Testis (tissue), 3 donors: Measurements from ENCODE around the gene ATP5F1E. TPM values are rescaled to one million over a fixed set of nuclear protein-coding genes. Genes with fewer than 3 reads are reported as not detected.

Experiments used
- DNase-seq: peaks from one replicate; pipeline ENCODE4 v3.0.0-alpha.2; 2019
- H3K27ac ChIP-seq, 2 donors: fragments of 200-600 bp; sonication (generic); one replicate each; pipeline ENCODE4 v1.5.1; 2019
- H3K27me3 ChIP-seq: fragments of 200-600 bp; sonication (generic); one replicate; pipeline ENCODE4 v1.5.1; 2019
- H3K36me3 ChIP-seq: fragments of 200-600 bp; sonication (generic); one replicate; pipeline ENCODE4 v1.5.1; 2017; ENCODE audit warnings: low read depth; ENCODE audit errors: missing control alignments
- H3K4me1 ChIP-seq: fragments of 200-600 bp; sonication (generic); one replicate; pipeline ENCODE4 v1.5.1; 2019
- H3K4me3 ChIP-seq, 2 donors: fragments of 200-600 bp; sonication (generic); one replicate each; pipeline ENCODE4 v1.5.1; 2017 to 2019
- H3K9me3 ChIP-seq: fragments of 200-600 bp; sonication (generic); one replicate; pipeline ENCODE4 v1.5.1; 2017
- CTCF ChIP-seq, 3 experiments: fragments of 450-650 bp in 2 of 3; fragments of 200-600 bp in 1 of 3; sonication (generic) in 1 of 3; IDR thresholded peaks; one replicate each; pipeline ENCODE4 v1.5.1; 2016 to 2019; ENCODE audit warnings: antibody characterized with exemption in 3 of 3, mild to moderate bottlenecking in 2 of 3, moderate library complexity in 1 of 3
- POLR2A ChIP-seq: fragments of 450-650 bp; IDR thresholded peaks from one replicate; pipeline ENCODE4 v1.6.1; 2017; ENCODE audit warnings: antibody characterized with exemption, mild to moderate bottlenecking, moderate library complexity
- WGBS, 2 donors: methylation state at CpG; one replicate each; pipeline ENCODE4 v1.1.5; 2018; 5-methylcytosine and 5-hydroxymethylcytosine counted together
- intact Hi-C: fragments of 100-400 bp; cut with DNase I; formaldehyde crosslinking; loops from one replicate; pipeline ENCODE4 v1.15.1; 2023; ENCODE audit warnings: low total_unique reads
- polyA plus RNA-seq: library from polyadenylated mRNA; stranded (reverse); fragments of 350-450 nt; fragmentation: Illumina TruSeq; extraction: RNeasy Lipid Tissue Mini Kit (QIAGEN cat#74804); gene quantifications from one replicate; pipeline ENCODE4 v1.2.3, GENCODE V29; 2014; ENCODE audit warnings: low read depth, low replicate concordance; ENCODE audit not compliant: insufficient read depth
- total RNA-seq, 2 donors: library from RNA; depleted of rRNA; stranded (reverse); fragments of >200 nt; gene quantifications; one replicate each; pipeline ENCODE4 v1.2.3, GENCODE V29; 2016

Gene ATP5F1E
- total and polyA plus RNA-seq, 3 donors from 2014 or later: 24.6 to 76.0 (median 25.5) TPM

GRCh38 chr20:58993332-58994248 lies 38.5 kb downstream of the ATP5F1E start:
- no peaks in the 10 kb centered on the region for H3K4me1 ChIP-seq
- TF ChIP-seq CTCF (IDR thresholded peaks at IDR 0.05): no peak
- intact Hi-C loops: no loop called here
- H3K9me3 ChIP-seq: no peaks in the 10 kb centered on the region
- H3K4me3 ChIP-seq: no peak overlapping the region
- no peak overlapping the region for H3K27ac ChIP-seq
- H3K27me3 ChIP-seq: no peaks in the 10 kb centered on the region
- no peak for DNase-seq
- H3K36me3 ChIP-seq: no peaks in the 10 kb centered on the region
- 87 to 91% methylated on average over 23 of the region's 23 CpGs for WGBS, 2 donors

- Histone ChIP-seq H3K36me3 (no peaks in the 10 kb centered on the region), H3K27me3 (no peaks in the 10 kb centered on the region), H3K4me1 (no peaks in the 10 kb centered on the region), H3K9me3 (no peaks in the 10 kb centered on the region), H3K4me3 (no peak overlapping the region), H3K27ac (no peak overlapping the region)
- no peak for DNase-seq
- whole genome bisulfite sequencing, 2 donors: 90 to 95% methylated on average over 3 of the region's 3 CpGs
- TF ChIP-seq POLR2A: no peak
- TF ChIP-seq CTCF (IDR thresholded peaks at IDR 0.05): no peak
- intact Hi-C loops: no loop called here
Measured at GRCh38 chr20:58992911-58993310, 39.2 kb downstream of the ATP5F1E start.

- intact Hi-C loops: no loop called here
- 68 to 75% methylated on average over 9 of the region's 9 CpGs for WGBS, 2 donors
- H3K9me3 ChIP-seq: no peaks in the 10 kb centered on the region
- H3K4me3 ChIP-seq: no peak overlapping the region
- DNase-seq: peak; percentile 47
- no peaks in the 10 kb centered on the region for H3K4me1 ChIP-seq
- H3K27ac ChIP-seq: peak overlapping the region in 1 of 2 donors; percentile 10
- no peaks in the 10 kb centered on the region for H3K36me3 ChIP-seq
- no peaks in the 10 kb centered on the region for H3K27me3 ChIP-seq
- no peak for TF ChIP-seq POLR2A
- no peak for TF ChIP-seq CTCF (IDR thresholded peaks at IDR 0.05)
Measured at GRCh38 chr20:58991715-58992114, 40.4 kb downstream of the ATP5F1E start.

GRCh38 chr20:58990651-58991445 lies 41.3 kb downstream of the ATP5F1E start:
- H3K36me3 ChIP-seq: no peaks in the 10 kb centered on the region
- intact Hi-C loops: no loop called here
- DNase-seq: no peak

More at GRCh38 chr20:58990651-58991445, 41.3 kb downstream of the ATP5F1E start:
- H3K27ac ChIP-seq: peak overlapping the region in 1 of 2 donors; percentile 57
- H3K9me3 ChIP-seq: no peaks in the 10 kb centered on the region
- no peaks in the 10 kb centered on the region for H3K27me3 ChIP-seq
- 79 to 88% methylated on average over 14 of the region's 14 CpGs for WGBS, 2 donors
- no peak overlapping the region for H3K4me3 ChIP-seq
- no peaks in the 10 kb centered on the region for H3K4me1 ChIP-seq
- TF ChIP-seq POLR2A (no peak), CTCF (IDR thresholded peaks at IDR 0.05) (no peak)
